MM.1S (cell line): Measurements from ENCODE around the gene KCNQ2.

Source experiments
- DNase-seq: peaks from one replicate; pipeline ENCODE4 v3.0.0-alpha.2; 2015
- H2AFZ ChIP-seq: fragments of 300-600 bp; sonication (generic); 2 replicates; pipeline ENCODE4 v1.6.0; 2016; ENCODE audit warnings: antibody characterized with exemption, low read length
- H3F3A ChIP-seq: fragments of 300-600 bp; sonication (generic); 2 replicates; pipeline ENCODE4 v1.6.1; 2016; ENCODE audit warnings: mild to moderate bottlenecking, antibody characterized with exemption, low read length, moderate library complexity, mixed read lengths; ENCODE audit not compliant: insufficient read depth
- H3K27ac ChIP-seq: fragments of 300-600 bp; sonication (generic); 2 replicates; pipeline ENCODE4 v1.5.1; 2016; ENCODE audit warnings: mild to moderate bottlenecking, low read length
- H3K27me3 ChIP-seq: fragments of 300-600 bp; sonication (generic); replicated peaks from 2 replicates; pipeline ENCODE4 v1.6.0; 2016; ENCODE audit warnings: low read length; ENCODE audit not compliant: insufficient read depth
- H3K36me3 ChIP-seq: fragments of 300-600 bp; sonication (generic); replicated peaks from 2 replicates; pipeline ENCODE4 v1.6.1; 2016; ENCODE audit warnings: mild to moderate bottlenecking, low read length, mixed read lengths; ENCODE audit not compliant: insufficient read depth
- H3K4me1 ChIP-seq: fragments of 300-600 bp; sonication (generic); 2 replicates; pipeline ENCODE4 v1.6.1; 2016; ENCODE audit warnings: low read length, mixed read lengths
- H3K4me2 ChIP-seq: fragments of 300-600 bp; sonication (generic); 2 replicates; pipeline ENCODE4 v1.6.0; 2016; ENCODE audit warnings: low read depth, low read length
- H3K4me3 ChIP-seq: fragments of 300-600 bp; sonication (generic); 2 replicates; pipeline ENCODE4 v1.5.1; 2016; ENCODE audit warnings: low read length, mixed read lengths
- H3K79me2 ChIP-seq: fragments of 300-600 bp; sonication (generic); 2 replicates; pipeline ENCODE4 v1.6.1; 2016; ENCODE audit warnings: mixed run types, low read length, mixed read lengths
- H3K9ac ChIP-seq: fragments of 300-600 bp; sonication (generic); 2 replicates; pipeline ENCODE4 v1.6.1; 2016; ENCODE audit warnings: low read length, mixed read lengths
- H3K9me2 ChIP-seq: fragments of 300-600 bp; sonication (generic); replicated peaks from 2 replicates; pipeline ENCODE4 v1.6.1; 2016; ENCODE audit warnings: mild to moderate bottlenecking, low read length, mixed read lengths; ENCODE audit not compliant: insufficient read depth
- H3K9me3 ChIP-seq: fragments of 300-600 bp; sonication (generic); replicated peaks from 2 replicates; pipeline ENCODE4 v1.6.1; 2016; ENCODE audit warnings: mild to moderate bottlenecking, low read length, mixed read lengths; ENCODE audit not compliant: insufficient read depth
- H4K20me1 ChIP-seq: fragments of 300-600 bp; sonication (generic); 2 replicates; pipeline ENCODE4 v1.6.1; 2016; ENCODE audit warnings: mild to moderate bottlenecking, low read length, moderate library complexity, mixed read lengths; ENCODE audit not compliant: insufficient read depth
- EZH2 ChIP-seq: fragments of 300-600 bp; sonication (generic); optimal IDR thresholded peaks from 2 replicates; pipeline ENCODE3; 2017; ENCODE audit warnings: low read depth, mild to moderate bottlenecking, antibody characterized with exemption, low read length, mixed read lengths
- EZH2phosphoT487 ChIP-seq: fragments of 300-600 bp; sonication (generic); IDR thresholded peaks from 2 replicates; pipeline ENCODE4 v1.6.1; 2018; ENCODE audit warnings: antibody characterized with exemption, low read length
- TF ChIP-seq, protein P1 (sequence below): fragments of 300-600 bp; sonication (generic); IDR thresholded peaks from 2 replicates; pipeline ENCODE4 v1.5.1; 2016; ENCODE audit warnings: antibody characterized with exemption, low read length, mixed read lengths

The KCNQ2 gene

DNA sequence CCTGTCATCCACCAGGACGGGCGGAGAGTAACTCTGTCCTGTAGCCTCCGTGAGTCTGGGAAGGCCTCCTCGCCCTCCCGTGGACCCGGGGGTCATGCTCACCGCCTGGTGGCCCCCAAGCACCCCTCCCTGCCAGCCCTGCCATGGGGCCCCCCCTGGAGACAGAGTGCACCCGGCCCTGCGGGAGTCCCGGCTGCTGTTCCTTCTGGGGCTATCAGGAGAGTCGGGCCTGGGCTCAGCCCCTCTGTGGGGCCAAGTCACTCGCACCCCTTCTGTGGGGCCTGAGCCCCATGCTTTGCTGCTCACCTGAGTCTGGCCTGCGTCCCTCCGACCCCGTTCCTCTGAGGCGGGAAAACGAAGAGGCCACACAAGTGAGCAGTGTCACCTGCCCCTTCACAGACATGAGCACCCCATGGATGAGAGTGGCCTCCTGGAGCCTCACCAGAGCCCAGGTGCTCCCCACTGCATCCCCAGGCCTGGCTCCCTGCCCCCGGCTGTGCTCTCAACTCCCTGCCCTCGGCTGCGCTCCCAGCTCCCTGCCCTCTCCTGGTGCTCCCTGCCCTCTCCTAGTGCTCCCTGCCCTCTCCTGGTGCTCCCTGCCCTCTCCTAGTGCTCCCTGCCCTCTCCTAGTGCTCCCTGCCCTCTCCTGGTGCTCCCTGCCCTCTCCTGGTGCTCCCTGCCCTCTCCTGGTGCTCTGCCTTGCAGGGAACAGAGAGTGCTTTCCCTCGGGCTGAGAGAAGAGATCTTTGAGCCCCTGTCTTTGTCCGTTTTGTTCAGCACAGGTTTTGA is 106.7 kb downstream of the KCNQ2 start:
- Histone ChIP-seq H3K27ac (no peak overlapping the region), H3K9me2 (no peaks in the 10 kb centered on the region), H3K4me1 (no peaks in the 10 kb centered on the region), H3K27me3 (peaks cover 91% of the 10 kb centered on the region), H3K4me3 (no peak overlapping the region), H2AFZ (no peak overlapping the region), H4K20me1 (no peaks in the 10 kb centered on the region), H3K9me3 (no peaks in the 10 kb centered on the region), H3K9ac (no peak overlapping the region), H3K79me2 (no peaks in the 10 kb centered on the region), H3K4me2 (no peak overlapping the region), H3F3A (no peaks in the 10 kb centered on the region), H3K36me3 (no peaks in the 10 kb centered on the region)
- no peak for TF ChIP-seq EZH2phosphoT487
- TF ChIP-seq, protein P1, sequence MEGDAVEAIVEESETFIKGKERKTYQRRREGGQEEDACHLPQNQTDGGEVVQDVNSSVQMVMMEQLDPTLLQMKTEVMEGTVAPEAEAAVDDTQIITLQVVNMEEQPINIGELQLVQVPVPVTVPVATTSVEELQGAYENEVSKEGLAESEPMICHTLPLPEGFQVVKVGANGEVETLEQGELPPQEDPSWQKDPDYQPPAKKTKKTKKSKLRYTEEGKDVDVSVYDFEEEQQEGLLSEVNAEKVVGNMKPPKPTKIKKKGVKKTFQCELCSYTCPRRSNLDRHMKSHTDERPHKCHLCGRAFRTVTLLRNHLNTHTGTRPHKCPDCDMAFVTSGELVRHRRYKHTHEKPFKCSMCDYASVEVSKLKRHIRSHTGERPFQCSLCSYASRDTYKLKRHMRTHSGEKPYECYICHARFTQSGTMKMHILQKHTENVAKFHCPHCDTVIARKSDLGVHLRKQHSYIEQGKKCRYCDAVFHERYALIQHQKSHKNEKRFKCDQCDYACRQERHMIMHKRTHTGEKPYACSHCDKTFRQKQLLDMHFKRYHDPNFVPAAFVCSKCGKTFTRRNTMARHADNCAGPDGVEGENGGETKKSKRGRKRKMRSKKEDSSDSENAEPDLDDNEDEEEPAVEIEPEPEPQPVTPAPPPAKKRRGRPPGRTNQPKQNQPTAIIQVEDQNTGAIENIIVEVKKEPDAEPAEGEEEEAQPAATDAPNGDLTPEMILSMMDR = no peak
- TF ChIP-seq EZH2 = no peak
- no peak for DNase-seq

DNA sequence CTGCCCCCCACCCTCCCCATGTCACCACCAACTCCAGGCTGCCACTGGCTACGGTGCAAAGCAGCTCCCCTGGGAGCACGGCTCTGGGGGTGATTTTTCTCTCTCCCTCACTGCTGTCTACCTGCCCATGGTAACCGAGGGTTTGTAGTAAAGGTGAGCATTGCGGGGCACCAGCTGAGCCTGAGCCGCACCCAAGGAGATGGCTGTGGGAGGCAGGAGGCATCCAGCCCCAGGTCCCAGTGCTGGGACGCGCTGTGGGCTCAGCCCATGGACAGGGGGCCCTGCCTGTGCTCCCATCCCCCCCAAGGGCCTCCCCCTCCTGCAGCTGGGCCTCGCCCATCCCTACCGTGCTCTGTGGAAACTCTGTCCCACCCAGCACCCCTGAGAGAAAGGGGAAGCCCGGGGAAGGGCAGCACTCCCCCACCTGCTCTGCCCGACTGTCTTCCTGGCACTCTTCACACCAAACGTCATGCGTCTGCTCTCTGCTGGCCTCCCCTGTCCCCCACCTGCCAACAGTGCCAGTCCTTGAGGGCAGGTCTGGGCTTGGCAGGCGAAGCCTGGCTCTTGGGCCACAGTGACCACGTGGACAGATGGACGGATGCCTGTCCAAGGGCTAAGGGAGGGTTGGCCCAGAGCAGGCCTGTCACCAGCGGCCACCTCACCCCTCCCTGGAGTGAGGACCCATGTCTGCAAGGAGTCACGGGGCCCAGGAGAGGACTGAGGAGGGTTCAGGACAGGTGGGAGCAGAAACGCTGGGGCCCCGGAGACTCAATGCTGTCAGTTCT is 107.5 kb downstream of the KCNQ2 start:
- Histone ChIP-seq H3K9me3 (no peaks in the 10 kb centered on the region), H3K27me3 (peaks cover 92% of the 10 kb centered on the region), H3K9me2 (no peaks in the 10 kb centered on the region), H3K4me3 (no peak overlapping the region), H3K9ac (no peak overlapping the region), H3K36me3 (no peaks in the 10 kb centered on the region), H4K20me1 (no peaks in the 10 kb centered on the region), H2AFZ (no peak overlapping the region), H3F3A (no peaks in the 10 kb centered on the region), H3K79me2 (no peaks in the 10 kb centered on the region), H3K4me1 (no peaks in the 10 kb centered on the region), H3K4me2 (no peak overlapping the region), H3K27ac (no peak overlapping the region)
- no peak for DNase-seq
- no peak for TF ChIP-seq EZH2
- TF ChIP-seq EZH2phosphoT487 = no peak
- TF ChIP-seq, protein P1 = no peak

DNA sequence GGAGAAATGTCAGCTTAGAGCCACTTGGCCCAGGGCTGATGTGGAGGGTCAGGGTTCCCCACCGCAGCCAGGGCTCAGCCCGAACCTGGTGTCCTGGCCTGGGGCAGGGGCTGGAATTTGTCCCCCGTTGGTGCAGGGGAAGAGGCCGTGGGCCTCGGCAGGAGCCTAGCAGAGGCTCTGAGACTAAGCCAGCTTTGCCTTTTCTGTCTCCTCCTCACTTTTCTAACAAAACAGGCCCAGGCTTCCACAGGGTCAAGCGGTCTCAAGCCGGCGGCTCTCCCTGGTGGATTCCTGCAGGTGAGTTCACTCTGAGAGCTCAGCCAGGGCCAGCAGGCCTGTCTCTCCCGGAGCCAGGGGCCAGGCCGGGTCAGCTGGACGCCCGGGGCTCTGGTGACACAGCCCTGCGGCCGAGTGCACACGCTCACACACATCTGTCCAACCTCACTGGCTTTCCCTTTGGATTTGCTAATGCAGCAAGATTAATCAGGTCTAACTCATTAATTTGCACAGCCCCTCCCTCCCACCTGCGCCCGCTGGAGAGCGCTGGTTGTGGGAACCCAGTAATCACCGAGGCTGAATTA is 108.4 kb downstream of the KCNQ2 start:
- Histone ChIP-seq H3K27ac (no peak overlapping the region), H2AFZ (no peak overlapping the region), H3K4me1 (no peaks in the 10 kb centered on the region), H3K4me3 (no peak overlapping the region), H3K27me3 (peaks cover 92% of the 10 kb centered on the region), H3K9me3 (no peaks in the 10 kb centered on the region), H3K9me2 (no peaks in the 10 kb centered on the region), H3K36me3 (no peaks in the 10 kb centered on the region), H3K79me2 (no peaks in the 10 kb centered on the region), H3K4me2 (no peak overlapping the region), H3F3A (no peaks in the 10 kb centered on the region), H4K20me1 (no peaks in the 10 kb centered on the region), H3K9ac (no peak overlapping the region)
- DNase-seq = no peak
- TF ChIP-seq EZH2 (no peak), EZH2phosphoT487 (no peak)
- TF ChIP-seq, protein P1 = no peak
